ENCODE data around the gene FADS2. TPM values are rescaled to one million over a fixed set of nuclear protein-coding genes. Genes with fewer than 3 reads are reported as not detected.

Gene FADS2
- total and polyA plus RNA-seq, 2 of the 13 experiments (the other 11 are each of a cell fraction or from before 2014, with no cell fraction given): 90.1 to 124 TPM

DNA sequence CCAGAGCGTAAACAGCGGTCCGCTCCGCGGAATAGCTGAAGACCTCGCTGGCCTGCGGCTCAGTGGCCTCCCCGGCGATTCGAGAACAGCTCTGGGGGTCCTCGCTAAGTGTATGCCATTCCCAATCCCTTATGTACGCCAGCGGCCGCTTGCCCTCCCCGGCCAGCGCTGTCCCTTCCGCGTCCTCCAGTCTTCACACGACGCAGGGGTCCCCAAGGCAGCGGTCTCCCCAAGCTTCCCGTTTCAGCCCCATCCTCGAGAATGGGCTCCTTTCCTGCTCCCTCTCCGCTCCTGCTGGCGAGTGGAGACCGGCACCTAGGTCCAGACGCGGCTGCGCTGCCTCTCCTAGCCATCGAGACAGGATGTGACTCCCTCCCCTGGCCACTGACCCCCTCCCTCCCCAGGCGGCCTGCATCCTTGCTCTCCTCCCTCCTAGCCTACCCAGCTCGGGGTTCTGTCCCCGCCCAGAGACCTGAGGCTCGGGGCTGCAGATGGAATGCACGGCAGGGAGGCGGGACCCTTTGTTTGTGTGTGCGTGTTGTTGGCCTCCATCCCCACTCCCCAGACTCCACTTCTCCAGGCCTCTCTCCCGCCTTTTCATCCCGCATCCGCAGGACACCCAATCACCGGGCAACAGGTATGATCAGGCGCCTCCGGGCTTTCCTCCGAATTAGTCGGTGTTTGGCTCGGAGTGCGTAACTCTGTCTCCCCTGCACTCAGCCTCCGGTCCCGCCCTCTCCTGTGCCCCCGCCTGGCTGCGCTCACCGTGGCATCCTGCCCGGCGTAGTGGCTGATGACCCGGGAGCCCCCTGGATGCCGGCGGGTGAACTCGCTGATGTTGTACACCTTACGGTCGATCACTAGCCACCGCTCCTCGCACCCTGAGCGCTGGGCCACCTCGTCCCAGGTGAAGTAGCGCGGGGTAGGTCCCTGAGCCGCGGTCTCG is 12.0 kb upstream of the FADS2 start (continued):
- TF ChIP-seq PHF21A (CRISPR knock-in tag; IDR thresholded peaks at IDR 0.05) (0 out of 2 replicates have a peak, but pooled peaks have one; percentile 3), ZFP90 (CRISPR knock-in tag; IDR thresholded peaks at IDR 0.05; ENCODE audit: borderline replicate concordance) (0 out of 2 replicates have a peak, but pooled peaks have one; percentile 1), ZNF672 (CRISPR knock-in tag; IDR thresholded peaks at IDR 0.05) (no peak), TAF1 (CRISPR knock-in tag; IDR thresholded peaks at IDR 0.05) (peak; percentile 72), ZNF558 (CRISPR knock-in tag; IDR thresholded peaks at IDR 0.05; ENCODE audit: borderline replicate concordance) (0 out of 2 replicates have a peak, but pooled peaks have one; percentile 68), RFX1 (IDR thresholded peaks at IDR 0.05) (no peak), ZNF549 (CRISPR knock-in tag; IDR thresholded peaks at IDR 0.05) (no peak), MAZ (IDR thresholded peaks at IDR 0.05; ENCODE audit: borderline replicate concordance, low read depth, low read length) (peak; percentile 18; the same call in 1 of the 2 replicates), MAZ (CRISPR knock-in tag; IDR thresholded peaks at IDR 0.05; ENCODE audit: low read depth) (no peak), ZNF563 (CRISPR knock-in tag; IDR thresholded peaks at IDR 0.05) (no peak; the same call in 1 of the 2 replicates), NKX3-1 (CRISPR knock-in tag; IDR thresholded peaks at IDR 0.05) (no peak; the same call in 1 of the 2 replicates), ZNF296 (CRISPR knock-in tag; conservative IDR thresholded peaks at IDR 0.05) (no peak), FOXC1 (CRISPR knock-in tag; IDR thresholded peaks at IDR 0.05; ENCODE audit: borderline replicate concordance) (0 out of 2 replicates have a peak, but pooled peaks have one; percentile 51), REPIN1 (CRISPR knock-in tag; IDR thresholded peaks at IDR 0.05; ENCODE audit: borderline replicate concordance, low read depth) (0 out of 2 replicates have a peak, but pooled peaks have one; percentile 3), HOXA3 (CRISPR knock-in tag; IDR thresholded peaks at IDR 0.05) (no peak), ZBTB7A (CRISPR knock-in tag; IDR thresholded peaks at IDR 0.05) (no peak), ZNF788 (CRISPR knock-in tag; IDR thresholded peaks at IDR 0.05; ENCODE audit: borderline replicate concordance) (no peak), GATAD1 (CRISPR knock-in tag; IDR thresholded peaks at IDR 0.05) (0 out of 2 replicates have a peak, but pooled peaks have one; percentile 10)
- TF ChIP-seq, protein P1, sequence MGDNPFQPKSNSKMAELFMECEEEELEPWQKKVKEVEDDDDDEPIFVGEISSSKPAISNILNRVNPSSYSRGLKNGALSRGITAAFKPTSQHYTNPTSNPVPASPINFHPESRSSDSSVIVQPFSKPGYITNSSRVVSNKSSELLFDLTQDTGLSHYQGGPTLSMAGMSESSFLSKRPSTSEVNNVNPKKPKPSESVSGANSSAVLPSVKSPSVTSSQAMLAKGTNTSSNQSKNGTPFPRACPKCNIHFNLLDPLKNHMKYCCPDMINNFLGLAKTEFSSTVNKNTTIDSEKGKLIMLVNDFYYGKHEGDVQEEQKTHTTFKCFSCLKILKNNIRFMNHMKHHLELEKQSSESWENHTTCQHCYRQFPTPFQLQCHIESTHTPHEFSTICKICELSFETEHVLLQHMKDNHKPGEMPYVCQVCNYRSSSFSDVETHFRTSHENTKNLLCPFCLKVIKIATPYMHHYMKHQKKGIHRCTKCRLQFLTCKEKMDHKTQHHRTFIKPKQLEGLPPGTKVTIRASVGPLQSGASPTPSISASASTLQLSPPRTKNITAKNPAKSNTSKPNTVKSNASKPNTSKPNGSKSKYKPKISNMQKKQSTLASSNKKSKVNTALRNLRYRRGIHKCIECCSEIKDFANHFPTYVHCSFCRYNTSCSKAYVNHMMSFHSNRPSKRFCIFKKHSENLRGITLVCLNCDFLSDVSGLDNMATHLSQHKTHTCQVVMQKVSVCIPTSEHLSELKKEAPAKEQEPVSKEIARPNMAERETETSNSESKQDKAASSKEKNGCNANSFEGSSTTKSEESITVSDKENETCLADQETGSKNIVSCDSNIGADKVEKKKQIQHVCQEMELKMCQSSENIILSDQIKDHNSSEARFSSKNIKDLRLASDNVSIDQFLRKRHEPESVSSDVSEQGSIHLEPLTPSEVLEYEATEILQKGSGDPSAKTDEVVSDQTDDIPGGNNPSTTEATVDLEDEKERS (CRISPR knock-in tag; IDR thresholded peaks at IDR 0.05): no peak
- TF ChIP-seq, protein P2, sequence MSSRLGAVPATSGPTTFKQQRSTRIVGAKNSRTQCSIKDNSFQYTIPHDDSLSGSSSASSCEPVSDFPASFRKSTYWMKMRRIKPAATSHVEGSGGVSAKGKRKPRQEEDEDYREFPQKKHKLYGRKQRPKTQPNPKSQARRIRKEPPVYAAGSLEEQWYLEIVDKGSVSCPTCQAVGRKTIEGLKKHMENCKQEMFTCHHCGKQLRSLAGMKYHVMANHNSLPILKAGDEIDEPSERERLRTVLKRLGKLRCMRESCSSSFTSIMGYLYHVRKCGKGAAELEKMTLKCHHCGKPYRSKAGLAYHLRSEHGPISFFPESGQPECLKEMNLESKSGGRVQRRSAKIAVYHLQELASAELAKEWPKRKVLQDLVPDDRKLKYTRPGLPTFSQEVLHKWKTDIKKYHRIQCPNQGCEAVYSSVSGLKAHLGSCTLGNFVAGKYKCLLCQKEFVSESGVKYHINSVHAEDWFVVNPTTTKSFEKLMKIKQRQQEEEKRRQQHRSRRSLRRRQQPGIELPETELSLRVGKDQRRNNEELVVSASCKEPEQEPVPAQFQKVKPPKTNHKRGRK (CRISPR knock-in tag; IDR thresholded peaks at IDR 0.05): no peak
- TF ChIP-seq, protein P3, sequence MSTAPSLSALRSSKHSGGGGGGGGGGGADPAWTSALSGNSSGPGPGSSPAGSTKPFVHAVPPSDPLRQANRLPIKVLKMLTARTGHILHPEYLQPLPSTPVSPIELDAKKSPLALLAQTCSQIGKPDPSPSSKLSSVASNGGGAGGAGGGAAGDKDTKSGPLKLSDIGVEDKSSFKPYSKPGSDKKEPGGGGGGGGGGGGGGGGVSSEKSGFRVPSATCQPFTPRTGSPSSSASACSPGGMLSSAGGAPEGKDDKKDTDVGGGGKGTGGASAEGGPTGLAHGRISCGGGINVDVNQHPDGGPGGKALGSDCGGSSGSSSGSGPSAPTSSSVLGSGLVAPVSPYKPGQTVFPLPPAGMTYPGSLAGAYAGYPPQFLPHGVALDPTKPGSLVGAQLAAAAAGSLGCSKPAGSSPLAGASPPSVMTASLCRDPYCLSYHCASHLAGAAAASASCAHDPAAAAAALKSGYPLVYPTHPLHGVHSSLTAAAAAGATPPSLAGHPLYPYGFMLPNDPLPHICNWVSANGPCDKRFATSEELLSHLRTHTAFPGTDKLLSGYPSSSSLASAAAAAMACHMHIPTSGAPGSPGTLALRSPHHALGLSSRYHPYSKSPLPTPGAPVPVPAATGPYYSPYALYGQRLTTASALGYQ (CRISPR knock-in tag; IDR thresholded peaks at IDR 0.05): no peak
- TF ChIP-seq, protein P4, sequence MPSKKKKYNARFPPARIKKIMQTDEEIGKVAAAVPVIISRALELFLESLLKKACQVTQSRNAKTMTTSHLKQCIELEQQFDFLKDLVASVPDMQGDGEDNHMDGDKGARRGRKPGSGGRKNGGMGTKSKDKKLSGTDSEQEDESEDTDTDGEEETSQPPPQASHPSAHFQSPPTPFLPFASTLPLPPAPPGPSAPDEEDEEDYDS (CRISPR knock-in tag; IDR thresholded peaks at IDR 0.05): no peak

Data from HepG2 (cell line).